H7 (cell line): ENCODE measurements around the gene UCN2. TPM values are rescaled to one million over a fixed set of nuclear protein-coding genes. Genes with fewer than 3 reads are reported as not detected.

Experiments used
- DNase-seq: peaks from one replicate; pipeline ENCODE4 v3.0.0; 2012
- H3K27me3 ChIP-seq: 2 replicates; pipeline ENCODE4 v1.6.0; 2011; ENCODE audit warnings: mild to moderate bottlenecking, low read length; ENCODE audit not compliant: control insufficient read depth, insufficient read depth
- H3K36me3 ChIP-seq: replicated peaks from 2 replicates; pipeline ENCODE4 v1.5.1; 2011; ENCODE audit warnings: low read length; ENCODE audit not compliant: control insufficient read depth, insufficient read depth
- H3K4me3 ChIP-seq: 2 replicates; pipeline ENCODE4 v1.5.1; 2011; ENCODE audit warnings: low read depth, mild to moderate bottlenecking, control low read depth, low read length, moderate library complexity; ENCODE audit not compliant: insufficient read depth
- total RNA-seq: library from RNA; depleted of rRNA; stranded (reverse); fragments of >200 nt; shearing (Covaris generic); gene quantifications from 2 replicates; pipeline ENCODE4 v1.2.3, GENCODE V29; 2014; rRNA removed

Gene UCN2, protein sequence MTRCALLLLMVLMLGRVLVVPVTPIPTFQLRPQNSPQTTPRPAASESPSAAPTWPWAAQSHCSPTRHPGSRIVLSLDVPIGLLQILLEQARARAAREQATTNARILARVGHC
- 0.15 and 0.69 TPM in 2 replicates for total RNA-seq

DNA sequence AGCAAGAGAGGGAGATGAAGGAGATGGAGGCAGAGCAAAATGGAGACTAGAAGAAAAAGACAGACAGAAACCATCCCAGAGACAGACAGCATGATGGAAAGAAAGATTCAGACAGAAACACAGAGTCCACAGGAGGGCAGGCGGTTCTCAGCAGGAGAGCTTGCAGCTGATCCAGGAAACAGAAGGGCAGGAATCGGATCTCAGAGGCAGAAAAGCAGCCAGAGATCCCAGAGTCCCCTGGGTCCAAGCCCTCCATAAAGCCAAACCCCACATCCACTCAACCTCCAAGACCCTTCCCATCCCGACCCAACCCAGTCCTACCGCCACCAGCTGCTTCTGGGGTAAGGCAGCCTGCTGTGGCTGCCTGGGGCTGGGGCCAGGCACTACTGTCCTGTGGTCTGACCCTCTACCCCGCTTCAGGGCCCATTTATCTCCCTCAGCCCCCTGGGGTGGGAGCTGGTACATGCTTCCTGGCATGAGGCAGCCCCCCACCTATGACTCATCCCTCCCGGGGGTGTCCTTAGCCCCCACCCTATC is at the start of gene UCN2:
TSS of gene UCN2 (minus strand) at position 400 of the 537 bp plus-strand sequence. CDS start 657 bp downstream, outside the sequence.
- Histone ChIP-seq H3K36me3 (no peaks in the 10 kb centered on the region; the same call in 1 of the 2 replicates), H3K4me3 (no peak within 1 kb of the TSS), H3K27me3 (no peaks in the 10 kb centered on the region)
- DNase-seq: peak; percentile 80

DNA sequence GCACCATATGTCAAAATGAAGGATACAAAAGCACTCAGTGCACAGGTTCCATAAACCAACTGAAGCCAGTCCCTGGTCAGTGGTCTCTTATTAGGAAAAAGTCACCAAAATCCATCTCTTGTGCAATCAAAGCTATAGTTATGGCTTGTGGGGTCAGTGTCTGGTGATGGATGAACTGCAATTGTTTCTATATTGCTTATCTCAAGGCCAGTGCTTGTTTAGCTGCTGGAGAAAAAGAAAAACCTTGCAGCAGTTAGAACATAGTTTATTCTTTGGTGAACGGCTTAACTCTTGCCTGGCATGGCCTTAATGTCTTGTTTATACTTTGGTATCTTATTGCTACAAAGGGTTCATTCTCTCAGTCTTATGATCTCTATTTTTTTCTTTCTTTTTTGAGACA is 48.7 kb upstream of the UCN2 start:
- Histone ChIP-seq H3K36me3 (no peaks in the 10 kb centered on the region; the same call in 1 of the 2 replicates), H3K4me3 (no peak overlapping the region), H3K27me3 (no peaks in the 10 kb centered on the region)
- no peak for DNase-seq

DNA sequence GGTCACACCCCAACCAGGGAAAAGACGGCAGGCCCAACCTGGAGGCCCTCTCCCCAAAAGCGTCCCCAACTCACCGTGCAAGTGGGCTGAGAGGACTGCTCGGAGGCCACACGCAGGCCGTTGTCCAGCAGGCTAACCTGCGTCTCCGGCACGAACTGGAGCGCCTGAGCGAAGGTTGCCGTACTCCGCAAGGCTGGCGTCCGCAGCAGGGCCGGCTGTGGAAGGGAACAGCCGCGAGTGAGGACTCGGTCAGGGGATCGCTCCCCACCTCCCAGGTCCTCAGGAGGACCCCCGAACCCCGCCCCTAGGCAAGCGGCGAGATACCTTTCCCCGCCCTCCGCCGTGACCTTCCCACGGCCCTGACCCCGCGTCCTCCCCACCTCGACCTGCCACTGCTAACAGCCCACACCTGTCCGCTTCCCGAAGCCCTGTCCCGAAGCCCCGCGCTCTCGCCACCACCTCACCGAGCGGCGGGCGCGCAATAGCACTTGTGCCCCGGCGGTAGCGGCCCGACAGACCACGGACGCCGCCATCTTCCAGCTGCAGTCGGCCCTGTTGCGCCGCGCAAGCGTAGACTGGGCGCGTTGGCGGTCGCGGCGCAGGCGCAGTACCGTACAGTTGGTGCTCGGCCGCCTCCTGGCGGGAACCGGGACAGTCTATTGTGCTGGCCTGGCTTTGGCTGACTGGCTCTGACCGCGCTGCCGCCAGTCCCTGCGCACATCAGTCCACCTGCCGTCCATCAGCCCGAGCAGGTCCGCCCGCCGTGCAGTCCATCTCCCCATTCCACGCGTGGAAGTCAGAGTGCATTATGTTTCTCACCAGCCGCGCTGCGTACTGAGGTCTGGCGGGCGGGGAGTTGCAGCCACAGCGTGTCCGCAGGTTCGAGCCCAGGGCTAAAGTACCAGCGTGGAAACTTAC is 45.8 kb upstream of the UCN2 start, which contains the start of gene UQCRC1:
TSS of gene UQCRC1 (minus strand) at position 559 of the 918 bp plus-strand sequence. CDS start at position 533, 26 bp downstream.
- Histone ChIP-seq H3K27me3 (no peaks in the 10 kb centered on the region), H3K4me3 (peak within 1 kb of the TSS; percentile 99), H3K36me3 (peaks cover 16% of the 10 kb centered on the region)
- peak; percentile 99 for DNase-seq

DNA sequence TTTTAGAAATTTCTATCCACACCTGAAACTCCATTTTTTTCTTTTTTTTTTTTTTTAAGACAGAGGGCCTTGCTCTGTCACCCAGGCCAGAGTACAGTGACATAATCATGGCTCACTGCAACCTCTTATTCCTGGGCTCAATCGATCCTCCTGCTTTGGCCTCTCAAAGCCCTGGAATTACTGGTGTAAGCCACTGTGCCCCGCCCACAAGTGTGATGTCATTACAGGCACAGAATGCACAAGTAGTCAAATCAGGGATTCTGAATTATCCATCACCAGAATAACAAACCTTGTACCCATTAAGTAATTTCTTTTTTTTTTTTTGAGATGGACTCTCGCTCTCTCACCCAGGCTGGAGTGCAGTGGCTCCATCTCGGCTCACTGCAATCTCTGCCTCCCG is 43.9 kb upstream of the UCN2 start:
- H3K36me3 ChIP-seq: peaks cover 34% of the 10 kb centered on the region
- no peak for DNase-seq
- H3K4me3 ChIP-seq: no peak overlapping the region
- H3K27me3 ChIP-seq: no peaks in the 10 kb centered on the region

DNA sequence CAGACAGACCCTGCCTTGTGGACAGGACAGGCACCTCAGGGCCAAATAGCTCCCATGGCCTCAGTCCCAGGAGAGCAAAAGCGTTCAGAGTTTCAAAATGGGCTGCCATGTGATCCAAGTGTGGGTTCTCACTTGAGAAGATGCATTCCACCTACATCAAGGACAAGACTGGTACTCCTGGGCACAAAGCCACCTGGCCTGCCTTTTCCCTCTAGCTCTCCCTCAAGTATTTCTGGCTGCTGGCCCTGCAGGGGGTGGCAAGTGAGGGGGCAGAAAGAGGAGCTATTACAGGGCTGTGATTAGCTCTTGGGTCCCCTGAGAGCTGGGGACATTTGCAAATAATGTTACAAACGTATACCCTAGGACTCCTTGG is 38.0 kb upstream of the UCN2 start:
- DNase-seq: no peak
- H3K27me3 ChIP-seq: no peaks in the 10 kb centered on the region
- no peak overlapping the region for H3K4me3 ChIP-seq
- peaks cover 67% of the 10 kb centered on the region for H3K36me3 ChIP-seq

DNA sequence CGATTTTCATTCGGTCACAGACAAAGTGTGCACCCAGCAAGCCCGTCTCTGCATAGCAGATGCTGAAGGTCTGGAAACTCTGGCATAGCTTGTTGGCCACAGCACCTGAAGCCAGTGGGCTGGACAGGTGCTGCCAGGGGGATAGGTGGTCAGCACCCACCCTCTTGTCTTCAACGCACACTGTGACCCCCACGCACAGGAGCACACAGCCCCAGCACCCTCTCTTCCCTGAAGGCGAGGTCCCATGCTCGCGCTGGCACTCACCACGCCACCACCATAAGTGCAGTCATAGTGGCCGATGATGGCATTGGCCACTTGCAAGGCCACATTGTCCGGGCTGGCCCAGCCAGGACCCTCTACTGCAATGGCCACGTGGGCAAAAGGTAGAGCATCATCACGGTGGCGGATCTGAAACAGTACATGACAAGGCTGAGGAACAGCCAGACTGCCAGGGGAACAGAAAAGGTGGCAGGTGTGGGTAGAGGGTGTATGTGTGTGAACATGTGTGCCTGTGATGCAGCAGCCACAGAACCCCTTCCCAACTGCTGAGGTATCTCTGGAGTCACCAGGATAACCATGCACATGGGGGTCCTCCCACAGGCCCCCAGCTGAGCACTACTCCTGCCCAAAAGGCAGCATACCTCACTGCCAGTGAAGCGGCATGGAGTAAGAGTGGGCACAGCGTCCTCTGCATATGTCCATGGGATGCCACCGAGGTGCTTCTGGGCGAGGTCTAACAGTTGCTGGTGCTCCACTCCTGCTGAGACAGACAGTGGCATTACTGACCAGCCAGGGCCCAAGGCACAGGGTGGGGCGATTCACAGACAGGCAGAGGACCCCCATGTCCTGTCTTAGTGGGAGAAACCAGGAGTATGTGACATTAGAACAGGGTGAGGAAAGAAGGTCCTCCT is 37.4 kb upstream of the UCN2 start:
- no peak for DNase-seq
- Histone ChIP-seq H3K36me3 (peaks cover 67% of the 10 kb centered on the region), H3K4me3 (no peak overlapping the region), H3K27me3 (no peaks in the 10 kb centered on the region)

DNA sequence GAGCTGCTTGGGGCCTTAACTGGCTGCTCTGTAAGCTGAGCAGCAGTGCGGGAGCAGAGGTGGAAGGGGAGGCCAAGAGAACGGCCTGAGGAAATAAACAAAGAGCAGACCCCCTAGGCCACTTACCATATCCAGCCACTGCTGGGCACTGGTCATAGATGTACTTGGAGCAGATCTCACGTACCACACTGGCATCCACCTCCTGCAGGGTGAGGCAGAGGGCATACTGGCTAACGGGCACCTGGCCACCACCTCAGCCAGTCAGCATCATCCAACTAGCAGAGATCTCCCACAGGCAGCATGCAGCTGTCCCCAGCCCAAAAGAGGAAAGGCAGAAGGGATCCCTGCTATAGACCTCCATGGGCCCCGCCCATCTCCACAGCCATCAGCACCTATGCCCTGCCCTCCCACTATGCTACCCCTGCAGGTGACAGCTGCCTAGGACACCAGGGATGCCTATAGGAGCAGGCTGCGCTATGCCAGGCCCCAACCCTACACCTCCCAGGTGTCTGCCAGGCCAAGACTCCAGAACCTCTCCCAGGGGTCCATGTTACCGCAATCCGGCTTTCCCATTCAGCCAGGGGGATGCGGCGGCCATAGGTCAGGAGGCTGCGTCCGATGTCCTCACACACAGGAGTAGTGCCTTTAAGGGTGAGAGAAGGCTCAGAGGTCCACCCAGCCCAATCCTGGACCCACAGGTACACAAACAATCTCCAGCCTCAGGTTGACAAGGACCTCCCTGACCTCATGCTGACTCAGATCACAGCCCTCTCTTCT is 36.1 kb upstream of the UCN2 start:
- H3K27me3 ChIP-seq: peaks cover 4% of the 10 kb centered on the region
- peaks cover 54% of the 10 kb centered on the region for H3K36me3 ChIP-seq
- H3K4me3 ChIP-seq: no peak overlapping the region
- no peak for DNase-seq

DNA sequence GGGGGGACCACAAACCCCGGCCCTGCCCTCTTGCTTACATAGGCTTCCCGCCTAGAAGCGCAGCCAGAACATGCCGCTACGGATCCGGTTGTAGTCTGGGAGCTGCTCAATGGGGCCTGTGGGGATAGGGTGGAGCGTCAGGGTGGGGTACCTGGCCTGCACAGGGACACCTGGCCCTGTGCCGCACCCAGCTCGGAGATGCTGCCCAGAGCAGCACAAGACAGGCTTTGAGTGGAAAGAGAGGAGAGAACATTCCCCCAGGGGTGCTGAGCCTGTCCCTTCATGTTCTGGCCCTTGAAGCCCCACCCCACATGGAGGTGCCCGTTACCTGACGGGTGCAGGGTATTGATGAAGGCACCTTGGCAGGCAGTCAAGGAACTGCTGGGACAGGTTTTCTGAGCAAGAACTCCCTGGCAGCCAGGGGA is 35.5 kb upstream of the UCN2 start:
- Histone ChIP-seq H3K27me3 (peaks cover 7% of the 10 kb centered on the region), H3K4me3 (no peak overlapping the region), H3K36me3 (peaks cover 48% of the 10 kb centered on the region)
- no peak for DNase-seq

DNA sequence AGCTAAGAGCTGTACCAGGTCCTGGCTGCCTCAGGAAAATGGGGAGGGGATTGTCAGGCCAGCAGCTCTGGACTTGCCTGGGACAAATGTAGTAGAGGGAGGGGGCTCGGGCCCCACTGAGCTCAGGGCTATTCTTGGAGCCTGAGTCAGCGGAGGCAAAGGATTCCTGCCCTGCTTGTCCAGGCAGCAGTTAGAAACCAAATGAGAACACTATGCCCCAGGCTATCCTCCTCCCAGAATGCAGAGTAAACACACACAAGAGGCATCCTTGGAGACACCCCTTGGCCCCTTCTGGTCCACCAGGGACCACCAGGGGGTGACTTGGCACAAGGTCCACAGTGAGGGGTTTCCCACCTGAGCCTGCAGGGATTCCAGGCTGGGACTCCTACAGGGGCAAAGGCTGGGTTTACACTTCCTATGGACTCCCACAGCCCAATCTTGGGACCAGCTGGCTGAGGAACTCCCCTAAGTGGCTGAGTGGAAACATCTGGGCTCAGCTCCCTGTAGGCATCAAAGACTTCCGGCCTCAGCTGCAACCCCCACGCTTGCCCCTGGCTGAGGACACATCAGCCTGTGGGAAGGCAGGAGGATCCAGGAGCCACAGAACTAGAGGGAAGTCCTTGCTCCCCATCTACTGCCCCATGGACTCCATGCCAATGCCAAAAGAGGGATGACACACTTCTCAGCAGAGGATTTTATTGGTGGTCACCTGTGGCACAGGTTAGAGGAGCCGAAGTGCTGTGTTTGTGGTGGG is 34.9 kb upstream of the UCN2 start:
- no peak overlapping the region for H3K4me3 ChIP-seq
- H3K36me3 ChIP-seq: peaks cover 42% of the 10 kb centered on the region
- H3K27me3 ChIP-seq: peaks cover 7% of the 10 kb centered on the region
- DNase-seq: no peak

DNA sequence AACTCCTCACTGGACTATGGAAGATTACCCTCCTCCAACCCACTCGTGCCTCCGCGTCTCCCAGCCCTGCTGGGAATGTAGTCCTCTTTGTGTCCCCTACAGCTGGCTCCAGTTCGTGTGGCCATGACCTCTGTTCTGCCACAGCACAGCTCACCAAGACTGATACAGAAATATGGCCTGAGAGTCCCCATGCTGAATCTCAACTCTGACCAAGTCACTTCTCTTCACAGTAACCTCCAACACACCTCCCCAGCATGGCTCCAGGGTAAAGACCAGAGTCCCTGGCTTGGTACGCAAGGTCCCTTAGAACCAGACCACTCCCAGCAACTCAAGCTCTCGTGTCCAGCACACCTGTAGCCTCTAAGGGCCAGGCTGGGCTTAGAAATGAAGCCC is 33.8 kb upstream of the UCN2 start:
- H3K27me3 ChIP-seq: peaks cover 7% of the 10 kb centered on the region
- H3K36me3 ChIP-seq: peaks cover 32% of the 10 kb centered on the region
- no peak for DNase-seq
- no peak overlapping the region for H3K4me3 ChIP-seq

DNA sequence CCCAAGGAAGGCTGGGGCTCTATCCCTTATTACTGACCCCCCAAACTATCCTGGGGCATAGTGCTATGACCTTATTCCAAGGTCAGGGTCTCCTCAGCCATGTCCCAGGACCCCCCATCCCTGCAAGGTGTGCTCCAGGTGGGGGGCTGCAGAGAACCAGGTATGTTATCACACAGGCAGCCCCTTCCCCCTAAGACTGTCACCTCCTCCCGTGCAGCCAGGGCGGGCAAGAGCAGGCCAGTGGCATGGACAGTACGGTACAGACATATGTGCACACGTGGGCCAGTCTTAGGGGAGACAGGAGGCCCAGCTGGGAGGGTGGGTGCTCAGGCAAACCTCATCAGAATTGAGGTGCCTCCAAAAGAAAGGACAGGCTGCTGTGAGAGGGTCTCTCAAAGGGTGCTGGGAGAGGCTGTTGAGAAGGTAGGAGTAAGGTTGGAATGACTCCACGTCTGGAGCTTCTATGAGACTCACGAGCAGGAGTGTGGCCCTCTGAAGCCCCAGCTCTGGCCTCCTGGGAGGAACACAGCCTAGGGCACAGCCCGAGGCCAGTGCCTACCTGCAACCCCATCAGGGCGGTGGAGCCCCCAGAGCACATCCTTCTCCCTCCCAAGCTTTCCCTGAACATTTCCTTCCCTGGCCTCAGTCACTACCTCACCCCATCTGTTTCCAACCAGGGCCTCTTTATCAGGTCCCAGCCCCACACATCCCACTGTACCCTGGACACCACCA is 33.3 kb upstream of the UCN2 start:
- peaks cover 32% of the 10 kb centered on the region for H3K36me3 ChIP-seq
- DNase-seq: no peak
- H3K4me3 ChIP-seq: no peak overlapping the region
- peaks cover 7% of the 10 kb centered on the region for H3K27me3 ChIP-seq

DNA sequence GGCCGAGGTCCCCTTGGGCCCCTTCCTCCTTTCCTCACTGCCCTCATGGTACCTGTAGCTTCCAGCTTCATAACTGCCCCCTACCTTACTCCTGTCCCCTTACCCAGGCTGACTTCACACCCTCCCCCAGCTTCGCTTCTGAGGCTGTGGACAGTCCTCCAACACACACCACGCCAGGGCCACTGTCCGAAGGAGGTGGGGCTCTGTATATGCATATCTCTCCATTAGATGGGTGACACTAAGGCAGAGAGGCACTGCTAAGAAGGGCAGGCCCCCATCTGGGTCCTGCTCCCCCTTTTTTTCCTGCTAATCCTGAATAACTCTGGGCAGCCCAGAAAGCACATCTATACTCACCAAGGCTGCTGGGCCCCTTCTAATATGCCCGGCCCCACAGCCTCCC is 32.6 kb upstream of the UCN2 start:
- DNase-seq: no peak
- Histone ChIP-seq H3K27me3 (peaks cover 7% of the 10 kb centered on the region), H3K36me3 (peaks cover 25% of the 10 kb centered on the region), H3K4me3 (no peak overlapping the region)
